Left ventricle myocardium inferior (tissue), 1 donor: ENCODE data around the gene TRAPPC14. TPM values are rescaled to one million over a fixed set of nuclear protein-coding genes. Genes with fewer than 3 reads are reported as not detected.
A peak's percentile ranks its signal among the peaks of the same experiment; 100 is the strongest.

Experiments used
- DNase-seq: peaks from one replicate; pipeline ENCODE4 v3.0.0-alpha.2; 2020
- H3K27ac ChIP-seq: fragments of 200-600 bp; replicated peaks from 2 replicates; pipeline ENCODE4 v1.8.0; 2021
- H3K27me3 ChIP-seq: fragments of 200-600 bp; 2 replicates; pipeline ENCODE4 v1.8.0; 2021; ENCODE audit warnings: low read depth
- H3K36me3 ChIP-seq: fragments of 200-600 bp; 2 replicates; pipeline ENCODE4 v1.8.0; 2021
- H3K4me1 ChIP-seq: fragments of 200-600 bp; 2 replicates; pipeline ENCODE4 v1.8.0; 2021
- H3K4me3 ChIP-seq: fragments of 200-600 bp; 2 replicates; pipeline ENCODE4 v1.8.0; 2021; ENCODE audit warnings: mild to moderate bottlenecking, moderate library complexity
- H3K9me3 ChIP-seq: fragments of 200-600 bp; replicated peaks from 2 replicates; pipeline ENCODE4 v1.8.0; 2021
- CTCF ChIP-seq: fragments of 200-600 bp; IDR thresholded peaks from 2 replicates; pipeline ENCODE4 v1.8.0; 2021; ENCODE audit warnings: antibody characterized with exemption, mild to moderate bottlenecking, borderline replicate concordance
- intact Hi-C: fragments of 100-400 bp; cut with micrococcal nuclease; formaldehyde crosslinking; loops from one replicate; pipeline ENCODE4 v1.11.0; 2022
- total RNA-seq: library from RNA; stranded (reverse); fragmentation: NEBNext Ultra II Directional; extraction: Animal tissue kit (Norgen Biotek cat#: 25700); gene quantifications from one replicate; pipeline ENCODE4 v1.2.1, GENCODE V29; 2021
- donor health status: DM: no; HTN: yes; CAD: no; lungs with severe emphysema.

The TRAPPC14 gene
- total RNA-seq, 1 donor from 2014 or later, result 7.1 TPM

GRCh38 chr7:100173806-100174495 lies 15.4 kb upstream of the TRAPPC14 start:
- Histone ChIP-seq H3K27ac (no peak overlapping the region), H3K9me3 (no peaks in the 10 kb centered on the region), H3K4me1 (peaks cover 28% of the 10 kb centered on the region), H3K4me3 (no peak overlapping the region), H3K36me3 (no peaks in the 10 kb centered on the region), H3K27me3 (peaks cover 46% of the 10 kb centered on the region)
- intact Hi-C loops, result no loop called here
- no peak for TF ChIP-seq CTCF
- DNase-seq, result no peak

- TF ChIP-seq CTCF, result no peak
- H3K4me1 ChIP-seq, result peaks cover 36% of the 10 kb centered on the region
- intact Hi-C loops, result no loop called here
- no peaks in the 10 kb centered on the region for H3K9me3 ChIP-seq
- H3K36me3 ChIP-seq, result no peaks in the 10 kb centered on the region
- peak overlapping the region; percentile 62 for H3K4me3 ChIP-seq
- peaks cover 63% of the 10 kb centered on the region for H3K27me3 ChIP-seq
- no peak for DNase-seq
- no peak overlapping the region for H3K27ac ChIP-seq
These were observed 13.3 kb upstream of the TRAPPC14 start for GRCh38 chr7:100171840-100172239.

DNA sequence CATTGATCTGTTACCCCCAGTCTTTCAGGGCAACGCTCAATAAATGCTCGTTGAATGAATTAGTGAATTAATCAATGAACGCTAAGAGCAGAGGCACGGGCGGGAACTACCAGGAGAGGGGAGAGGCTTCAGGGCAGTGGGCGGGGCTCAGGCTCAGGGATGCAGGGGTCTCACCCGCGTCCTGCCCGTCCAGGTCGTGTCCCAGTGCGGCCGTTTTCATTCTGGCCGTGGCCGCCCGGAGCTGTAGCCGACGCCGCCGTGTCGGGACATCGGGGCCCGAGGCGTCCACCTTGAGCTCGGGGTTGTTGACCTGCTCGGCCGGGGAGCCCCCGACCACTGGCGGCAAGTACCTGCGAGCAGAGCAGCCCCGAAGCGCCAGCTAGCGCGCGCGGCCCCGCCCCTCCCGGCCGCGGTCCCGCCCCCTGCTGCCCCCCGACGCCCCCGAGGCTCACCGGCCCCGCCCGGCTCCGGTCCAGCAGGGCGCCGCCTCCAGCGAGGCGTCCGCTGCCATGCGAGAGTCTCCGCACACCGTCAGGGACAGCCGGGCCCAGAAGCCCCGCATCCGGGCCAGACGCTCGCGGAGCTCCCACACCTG lies 12.7 kb upstream of the TRAPPC14 start:
- Histone ChIP-seq H3K27ac (no peak overlapping the region), H3K4me1 (peaks cover 32% of the 10 kb centered on the region), H3K4me3 (peak overlapping the region; percentile 62), H3K36me3 (no peaks in the 10 kb centered on the region), H3K27me3 (peaks cover 69% of the 10 kb centered on the region), H3K9me3 (no peaks in the 10 kb centered on the region)
- intact Hi-C loops, result no loop called here
- no peak for TF ChIP-seq CTCF
- no peak for DNase-seq

DNA sequence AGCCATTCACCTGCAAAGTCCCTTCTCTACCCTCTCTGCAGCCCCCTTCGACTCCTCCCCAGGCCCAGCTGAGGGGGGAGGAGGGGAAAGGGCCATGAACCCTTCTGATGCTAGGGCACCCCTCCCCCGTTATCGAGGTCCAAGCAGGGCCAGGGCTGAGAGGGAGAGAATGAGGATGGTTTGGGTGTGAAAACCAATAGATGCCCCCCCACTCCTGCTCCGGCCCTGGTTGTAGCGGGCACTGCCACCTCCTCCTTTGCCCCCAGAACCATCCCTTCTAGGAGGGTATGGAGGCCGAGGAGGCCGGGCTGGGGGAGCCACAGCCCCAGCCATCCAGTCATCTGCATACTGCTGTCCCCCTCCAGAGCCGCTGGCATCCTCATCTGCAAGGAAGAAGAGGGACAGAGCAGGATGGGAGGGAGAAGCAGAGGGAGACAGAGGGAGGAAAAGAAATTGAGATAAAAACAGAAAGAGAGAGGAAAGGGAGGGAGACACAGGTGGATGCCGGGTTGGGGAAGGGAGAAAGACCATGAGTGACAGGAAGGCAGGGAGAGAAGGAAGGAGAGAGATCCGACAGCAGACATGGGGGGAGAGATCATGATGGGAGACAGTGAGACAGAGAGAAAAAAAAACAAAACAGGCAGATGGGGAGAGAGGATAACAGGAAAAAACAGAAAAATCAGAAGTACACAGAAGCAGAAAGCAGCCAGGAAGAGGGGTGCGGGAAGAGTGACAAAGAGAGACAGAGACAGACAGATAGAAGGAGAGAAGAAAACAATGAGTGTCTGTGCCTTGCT lies 11.8 kb upstream of the TRAPPC14 start:
- Histone ChIP-seq H3K9me3 (no peaks in the 10 kb centered on the region), H3K27ac (no peak overlapping the region), H3K27me3 (peaks cover 75% of the 10 kb centered on the region), H3K36me3 (no peaks in the 10 kb centered on the region), H3K4me3 (no peak overlapping the region), H3K4me1 (peaks cover 32% of the 10 kb centered on the region)
- DNase-seq, result no peak
- no peak for TF ChIP-seq CTCF
- intact Hi-C loops, result no loop called here

DNA sequence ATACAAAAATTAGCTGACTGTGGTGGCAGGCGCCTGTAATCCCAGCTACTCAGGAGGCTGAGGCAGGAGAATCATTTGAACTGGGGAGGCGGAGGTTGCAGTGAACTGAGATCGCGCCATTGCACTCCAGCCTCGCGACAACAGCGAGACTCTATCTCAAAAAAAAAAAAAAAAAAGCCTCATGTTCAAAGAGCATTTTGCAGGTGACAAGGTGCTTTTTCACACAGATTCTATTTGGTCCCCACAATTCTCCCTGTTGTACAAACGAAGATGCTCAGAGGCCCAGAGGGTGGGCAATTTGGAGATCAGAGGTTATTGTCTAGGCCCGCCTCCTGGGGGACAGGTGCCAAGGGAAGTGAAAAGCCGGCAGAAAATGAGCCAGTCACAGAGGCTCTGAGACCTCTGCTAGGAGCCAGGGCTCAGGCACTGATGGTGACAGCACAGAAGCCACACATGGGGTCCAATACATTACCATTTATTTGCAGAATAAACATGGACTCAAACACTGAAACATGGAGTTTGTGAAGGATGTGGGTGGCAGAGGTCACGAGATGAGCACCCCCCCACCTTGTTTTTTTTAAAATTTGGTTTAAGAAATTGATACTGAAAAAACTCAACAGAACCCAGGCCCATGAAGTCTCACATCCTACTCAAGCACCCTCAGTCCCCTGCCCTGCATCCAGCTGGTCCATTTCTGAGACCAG lies 10.8 kb upstream of the TRAPPC14 start:
- no peak for TF ChIP-seq CTCF
- peaks cover 81% of the 10 kb centered on the region for H3K27me3 ChIP-seq
- H3K9me3 ChIP-seq, result no peaks in the 10 kb centered on the region
- H3K27ac ChIP-seq, result peak overlapping the region; percentile 77
- intact Hi-C loops, result no loop called here
- no peaks in the 10 kb centered on the region for H3K36me3 ChIP-seq
- H3K4me3 ChIP-seq, result peak overlapping the region; percentile 62
- no peak for DNase-seq
- peaks cover 32% of the 10 kb centered on the region for H3K4me1 ChIP-seq
